ENCODE data around the gene ZBTB14. TPM values are rescaled to one million over a fixed set of nuclear protein-coding genes. Genes with fewer than 3 reads are reported as not detected.

ZBTB14 gene
- total RNA-seq = 10 to 100 TPM in 2 of 4 donors, 1 to 10 TPM in 2; 6.8 to 18.8 (median 10.9) TPM

GRCh38 chr18:5295231-5295920 lies at the start of gene ZBTB14:
ZBTB14 (minus strand) TSS chr18:5295726; CDS start chr18:5293246, 2,480 bp downstream.
- TF ChIP-seq CTCF (IDR thresholded peaks at IDR 0.05) = no peak
- ATAC-seq (ENCODE audit: low FRiP score) (peak; percentile 78), DNase-seq (ENCODE audit: low spot score) (peak; percentile 25)

- DNase-seq (ENCODE audit: low spot score) (no peak), ATAC-seq (ENCODE audit: low FRiP score) (no peak)
- no peak for TF ChIP-seq CTCF (IDR thresholded peaks at IDR 0.05)
These were observed 43.8 kb upstream of the ZBTB14 start for GRCh38 chr18:5339202-5339834.

GRCh38 chr18:5334456-5335075 lies 39.0 kb upstream of the ZBTB14 start:
- TF ChIP-seq CTCF (IDR thresholded peaks at IDR 0.05) = no peak
- ATAC-seq (ENCODE audit: low FRiP score) (no peak), DNase-seq (ENCODE audit: low spot score) (no peak)

- ATAC-seq (ENCODE audit: low FRiP score) = no peak
- no peak for TF ChIP-seq CTCF (IDR thresholded peaks at IDR 0.05)
These were observed 22.7 kb upstream of the ZBTB14 start for GRCh38 chr18:5318061-5318700.

GRCh38 chr18:5317186-5317585 lies 21.7 kb upstream of the ZBTB14 start:
- DNase-seq (ENCODE audit: low spot score) (no peak), ATAC-seq (ENCODE audit: low FRiP score) (no peak)
- no peak for TF ChIP-seq CTCF (IDR thresholded peaks at IDR 0.05)

More at GRCh38 chr18:5318061-5318700, 22.7 kb upstream of the ZBTB14 start:
- DNase-seq (ENCODE audit: low spot score) = no peak

GRCh38 chr18:5315838-5316237 lies 20.3 kb upstream of the ZBTB14 start:
- DNase-seq (ENCODE audit: low spot score) = no peak
- TF ChIP-seq CTCF (IDR thresholded peaks at IDR 0.05) = no peak
- ATAC-seq (ENCODE audit: low FRiP score) = no peak
